GM21723 (cell line): Measurements from ENCODE around the gene SCFD1.
"Not testable (repeated sequence)": the region's sequence is repeated elsewhere in the genome, so short reads cannot be mapped to it uniquely, and the experiment has no call there.

ENCODE experiments used
- ATAC-seq: cut with Tn5 transposase; IDR thresholded peaks from one replicate; pipeline ENCODE4 v1.9.1; 2021; ENCODE audit warnings: mild to moderate bottlenecking, moderate library complexity; ENCODE audit not compliant: unreplicated experiment

The SCFD1 gene

GRCh38 chr14:30658645-30659044 is 36.5 kb downstream of the SCFD1 start:
- no peak for ATAC-seq

- no peak for ATAC-seq
Observed at GRCh38 chr14:30669594-30669993, 47.5 kb downstream of the SCFD1 start.

- no peak for ATAC-seq
Observed at GRCh38 chr14:30673071-30673470, 51.0 kb downstream of the SCFD1 start.

- no peak for ATAC-seq
Observed at GRCh38 chr14:30678926-30679431, 56.9 kb downstream of the SCFD1 start.

GRCh38 chr14:30680036-30680435 is 57.9 kb downstream of the SCFD1 start:
- no peak for ATAC-seq

GRCh38 chr14:30680776-30681175 is 58.7 kb downstream of the SCFD1 start:
- ATAC-seq = not testable (repeated sequence)

GRCh38 chr14:30681752-30682355 is 59.7 kb downstream of the SCFD1 start:
- no peak for ATAC-seq

GRCh38 chr14:30690487-30691355 is 68.6 kb downstream of the SCFD1 start:
- not testable (repeated sequence) for ATAC-seq

- no peak for ATAC-seq
Observed at GRCh38 chr14:30691751-30692398, 69.8 kb downstream of the SCFD1 start.

GRCh38 chr14:30692669-30693068 is 70.5 kb downstream of the SCFD1 start:
- ATAC-seq = no peak

GRCh38 chr14:30698463-30698862 is 76.3 kb downstream of the SCFD1 start:
- no peak for ATAC-seq

GRCh38 chr14:30706704-30707103 is 84.6 kb downstream of the SCFD1 start:
- ATAC-seq = no peak

GRCh38 chr14:30708157-30708556 is 86.0 kb downstream of the SCFD1 start:
- no peak for ATAC-seq

- no peak for ATAC-seq
Observed at GRCh38 chr14:30709201-30709600, 87.1 kb downstream of the SCFD1 start.

- ATAC-seq = no peak
Observed at GRCh38 chr14:30710876-30711275, 88.8 kb downstream of the SCFD1 start.

- ATAC-seq = no peak
Observed at GRCh38 chr14:30719137-30719536, 97.0 kb downstream of the SCFD1 start.

- no peak for ATAC-seq
Observed at GRCh38 chr14:30725763-30726162, 103.6 kb downstream of the SCFD1 start.

- no peak for ATAC-seq
Observed at GRCh38 chr14:30728471-30728870, 106.4 kb downstream of the SCFD1 start.

GRCh38 chr14:30737916-30738315 is 115.8 kb downstream of the SCFD1 start:
- ATAC-seq = no peak

GRCh38 chr14:30738978-30739377 is 116.9 kb downstream of the SCFD1 start:
- no peak for ATAC-seq

GRCh38 chr14:30748343-30748742 is 126.2 kb downstream of the SCFD1 start:
- no peak for ATAC-seq
